Measurements from ENCODE around the gene PSAP.

The PSAP gene

DNA sequence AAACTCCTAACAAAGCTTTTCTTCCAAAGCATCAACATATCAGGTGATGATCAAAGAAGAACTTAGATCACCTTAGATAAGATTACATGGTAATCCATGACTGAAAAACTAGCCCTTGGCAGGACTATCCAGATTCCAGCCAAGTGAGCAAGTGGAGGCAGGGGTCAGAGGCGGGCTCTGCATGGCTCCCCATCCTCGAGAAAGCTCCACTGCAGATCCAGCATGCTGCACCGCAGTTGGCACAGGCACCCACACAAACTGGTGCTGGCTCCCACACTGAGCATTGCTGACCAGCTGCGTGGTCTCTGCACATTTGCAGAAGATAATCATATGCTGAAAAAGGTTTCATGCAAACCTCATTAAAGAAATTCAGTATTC is 10.1 kb downstream of the PSAP start:
- DNase-seq (ENCODE audit: insufficient read length, low spot score) (no peak), FAIRE-seq (no peak)
- TF ChIP-seq, protein P1, sequence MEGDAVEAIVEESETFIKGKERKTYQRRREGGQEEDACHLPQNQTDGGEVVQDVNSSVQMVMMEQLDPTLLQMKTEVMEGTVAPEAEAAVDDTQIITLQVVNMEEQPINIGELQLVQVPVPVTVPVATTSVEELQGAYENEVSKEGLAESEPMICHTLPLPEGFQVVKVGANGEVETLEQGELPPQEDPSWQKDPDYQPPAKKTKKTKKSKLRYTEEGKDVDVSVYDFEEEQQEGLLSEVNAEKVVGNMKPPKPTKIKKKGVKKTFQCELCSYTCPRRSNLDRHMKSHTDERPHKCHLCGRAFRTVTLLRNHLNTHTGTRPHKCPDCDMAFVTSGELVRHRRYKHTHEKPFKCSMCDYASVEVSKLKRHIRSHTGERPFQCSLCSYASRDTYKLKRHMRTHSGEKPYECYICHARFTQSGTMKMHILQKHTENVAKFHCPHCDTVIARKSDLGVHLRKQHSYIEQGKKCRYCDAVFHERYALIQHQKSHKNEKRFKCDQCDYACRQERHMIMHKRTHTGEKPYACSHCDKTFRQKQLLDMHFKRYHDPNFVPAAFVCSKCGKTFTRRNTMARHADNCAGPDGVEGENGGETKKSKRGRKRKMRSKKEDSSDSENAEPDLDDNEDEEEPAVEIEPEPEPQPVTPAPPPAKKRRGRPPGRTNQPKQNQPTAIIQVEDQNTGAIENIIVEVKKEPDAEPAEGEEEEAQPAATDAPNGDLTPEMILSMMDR (IDR thresholded peaks at IDR 0.05; ENCODE audit: insufficient read depth, missing control alignments): no peak

DNA sequence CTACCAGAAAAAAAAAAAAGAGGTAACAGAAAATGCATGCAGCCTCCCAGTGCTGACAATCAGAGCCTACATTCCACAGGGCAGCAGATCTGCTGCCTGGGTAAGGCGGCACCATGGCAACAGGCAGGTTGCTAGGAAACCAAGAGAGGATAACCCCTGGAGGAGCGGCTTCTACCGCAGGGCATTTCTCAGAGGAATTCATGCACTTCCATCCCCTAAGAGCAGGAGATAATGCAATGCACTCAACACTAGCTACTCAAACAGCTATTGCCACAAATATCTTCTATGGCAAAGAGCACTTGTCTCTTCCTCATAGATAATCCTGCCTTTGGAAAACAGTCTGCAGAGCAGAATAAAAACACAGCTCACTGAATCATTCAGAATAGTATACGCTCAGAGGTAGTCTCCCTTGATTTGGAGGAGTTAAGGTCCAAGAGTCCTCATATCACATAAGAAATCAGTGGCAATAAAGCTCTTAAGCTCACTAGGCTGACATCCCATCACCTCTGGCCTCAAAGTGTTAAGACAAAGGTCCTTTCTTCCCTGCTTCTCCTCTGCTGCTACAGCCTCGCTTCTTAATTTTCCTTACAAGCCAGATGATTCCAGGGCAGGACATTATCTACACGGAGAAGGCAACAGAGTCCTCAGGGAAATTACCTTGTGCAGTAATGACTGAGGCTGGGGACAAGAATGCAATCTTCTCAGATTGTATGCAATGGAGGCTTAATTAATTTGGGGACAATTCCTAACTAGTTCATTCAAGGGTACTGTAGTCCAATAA is 10.7 kb downstream of the PSAP start:
- TF ChIP-seq, protein P1 (IDR thresholded peaks at IDR 0.05; ENCODE audit: insufficient read depth, missing control alignments): no peak
- DNase-seq (ENCODE audit: insufficient read length, low spot score) (peak; percentile 62), FAIRE-seq (peak; percentile 55)

DNA sequence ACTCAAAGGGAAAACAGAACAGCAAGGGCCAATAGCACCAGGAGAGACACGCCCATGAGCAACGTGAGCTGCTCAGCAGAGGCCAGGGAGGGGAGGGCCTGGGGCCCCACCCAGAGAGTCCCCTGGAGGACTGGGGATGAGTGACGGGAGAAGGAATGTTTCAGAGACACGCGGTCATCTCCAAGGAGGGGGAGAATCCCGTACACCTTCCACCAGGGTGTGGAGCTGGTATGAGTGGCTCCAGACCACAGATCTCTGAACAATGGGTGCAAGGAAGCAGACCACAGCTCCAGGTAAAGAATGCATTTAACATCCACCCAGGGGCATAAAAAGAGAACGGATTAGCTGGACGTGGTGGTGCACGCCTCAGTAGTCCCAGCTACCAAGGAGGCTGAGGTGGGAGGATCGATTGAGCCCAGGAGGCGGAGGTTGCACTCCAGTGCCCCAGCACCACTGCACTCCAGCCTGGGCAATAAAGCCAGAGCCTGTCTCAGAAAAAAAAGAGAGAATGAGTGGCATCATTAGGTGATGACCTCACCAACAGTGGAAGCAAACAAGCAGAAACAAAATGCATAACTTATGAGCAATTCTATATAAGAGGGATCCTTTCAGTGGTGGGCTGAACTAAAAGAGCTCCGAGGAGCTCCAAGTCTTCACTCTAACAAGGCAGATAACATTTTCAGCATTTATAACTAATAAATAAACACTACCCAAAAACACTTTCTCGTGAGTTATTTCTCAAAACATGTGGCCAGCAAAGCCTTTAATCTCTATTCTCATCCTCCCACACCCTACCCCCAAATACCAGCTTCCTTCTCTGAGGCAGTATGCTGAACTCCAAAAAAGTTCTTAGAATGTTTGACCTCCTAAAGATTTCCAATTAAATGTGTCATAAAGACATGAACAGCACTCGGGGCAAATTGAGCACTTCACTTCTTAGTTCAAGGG is 12.5 kb downstream of the PSAP start:
- no peak for DNase-seq (ENCODE audit: insufficient read length, low spot score)
- FAIRE-seq: no peak
- TF ChIP-seq, protein P1 (IDR thresholded peaks at IDR 0.05; ENCODE audit: insufficient read depth, missing control alignments): no peak

DNA sequence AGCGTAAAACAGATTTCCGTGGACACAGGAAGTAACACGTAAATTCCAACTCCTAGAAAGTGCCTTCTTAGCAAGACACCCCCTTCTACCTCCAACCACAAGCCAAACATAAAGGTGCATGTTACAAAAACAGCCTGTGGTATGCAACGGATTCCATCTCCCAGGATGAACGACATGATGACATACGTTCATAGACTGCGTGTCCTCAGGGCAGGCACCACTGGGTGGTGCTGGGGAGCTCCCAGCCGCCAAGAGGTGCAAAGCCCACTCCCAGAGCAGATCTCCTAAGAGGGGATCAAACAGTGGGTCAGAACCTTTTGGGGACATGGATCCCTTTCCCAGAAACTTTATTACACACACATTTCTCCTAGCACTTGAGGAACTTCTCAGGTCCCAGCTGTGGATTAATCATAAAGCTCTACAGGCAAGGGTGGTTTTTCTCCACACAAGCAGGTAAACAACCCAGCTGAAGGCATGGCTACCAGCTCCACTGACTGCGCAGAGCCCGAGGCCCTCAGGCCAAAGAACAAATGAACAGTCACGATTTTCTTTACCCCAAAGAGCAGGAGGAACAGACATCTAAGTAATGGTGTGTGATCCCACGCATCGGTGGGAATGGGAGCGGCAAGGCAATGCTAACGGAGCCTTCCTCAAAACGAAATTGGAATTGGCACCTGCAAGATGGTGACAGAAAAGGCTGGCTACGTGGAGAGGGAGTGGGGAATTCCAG is 13.8 kb downstream of the PSAP start:
- no peak for DNase-seq (ENCODE audit: insufficient read length, low spot score)
- FAIRE-seq: peak; percentile 21
- TF ChIP-seq, protein P1 (IDR thresholded peaks at IDR 0.05; ENCODE audit: insufficient read depth, missing control alignments): peak; percentile 69

DNA sequence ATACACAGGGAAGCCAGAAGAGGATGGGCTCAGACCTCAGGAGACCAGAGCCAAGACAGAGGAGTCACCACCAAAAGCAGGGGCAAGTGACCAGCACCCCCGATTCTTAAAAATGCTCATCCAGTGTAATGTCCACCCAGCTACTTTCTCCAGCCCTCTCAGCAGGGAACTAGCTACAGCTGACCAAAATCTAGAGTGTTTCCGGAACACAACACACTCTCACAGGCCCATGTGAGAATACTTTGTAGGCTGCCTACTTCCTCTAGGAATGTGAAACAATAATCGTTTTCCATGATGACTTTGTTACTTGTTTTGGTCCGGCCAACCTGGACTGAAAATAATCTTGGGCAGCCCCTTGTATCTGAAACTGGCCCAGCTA is 14.5 kb downstream of the PSAP start:
- FAIRE-seq (no peak), DNase-seq (ENCODE audit: insufficient read length, low spot score) (no peak)
- TF ChIP-seq, protein P1 (IDR thresholded peaks at IDR 0.05; ENCODE audit: insufficient read depth, missing control alignments): no peak

DNA sequence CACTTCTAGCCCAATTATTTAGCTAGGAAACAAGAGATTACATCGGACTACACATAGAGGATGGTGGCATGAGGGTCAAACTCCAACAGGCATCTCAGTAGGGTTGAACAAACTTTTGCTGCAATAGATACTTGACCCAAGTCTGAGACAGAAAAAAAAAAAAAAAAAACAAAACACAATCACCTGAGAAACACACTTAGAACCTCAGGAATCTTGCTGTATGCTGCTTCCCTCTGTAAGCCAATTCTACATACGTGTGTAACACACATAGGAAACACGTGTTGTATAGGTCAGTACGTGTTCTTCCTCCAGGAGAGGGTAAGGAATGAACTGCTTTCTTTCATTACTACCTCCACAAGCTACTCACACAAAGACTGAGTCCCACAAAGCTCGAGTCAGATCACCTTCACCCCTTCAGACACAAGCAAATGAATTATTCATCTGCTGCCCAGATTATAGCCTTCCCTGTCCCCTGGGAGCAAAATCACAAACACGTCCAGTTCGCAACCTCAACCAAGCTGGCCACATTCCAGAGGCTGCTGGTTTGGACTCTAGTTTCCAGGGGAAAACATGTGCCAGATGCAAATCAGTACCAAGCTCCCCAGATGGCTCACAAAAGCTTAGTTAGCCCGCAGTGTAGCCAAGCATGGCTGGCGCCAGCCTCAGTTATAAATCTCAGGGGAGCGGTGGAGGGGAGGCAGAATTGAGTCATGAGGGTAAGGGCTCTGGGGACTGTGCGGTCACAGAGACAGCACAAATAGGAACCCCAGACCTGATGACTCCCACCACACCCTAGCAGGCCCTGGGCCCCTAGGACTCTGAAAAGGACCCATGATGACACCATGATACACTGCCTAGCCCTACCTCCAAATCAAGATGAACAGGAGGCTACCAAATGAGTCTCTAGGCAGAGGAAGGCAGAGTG is 15.1 kb downstream of the PSAP start:
- DNase-seq (ENCODE audit: insufficient read length, low spot score): peak; percentile 65
- FAIRE-seq: peak; percentile 48

More for the DNA sequence above, 15.1 kb downstream of the PSAP start:
- TF ChIP-seq, protein P1 (IDR thresholded peaks at IDR 0.05; ENCODE audit: insufficient read depth, missing control alignments): no peak
